T-helper 1 cell (primary cell): Measurements from ENCODE around the gene RORC.

Experiments
- DNase-seq, 5 donors: peaks; one replicate each; pipeline ENCODE4 v3.0.0-alpha.2; 2012 to 2020

RORC gene

GRCh38 chr1:151847867-151848596 lies 16.4 kb upstream of the RORC start:
- DNase-seq: no peak

- no peak for DNase-seq
Observed at GRCh38 chr1:151846686-151847237, 15.2 kb upstream of the RORC start.

- DNase-seq: no peak
Observed at GRCh38 chr1:151846062-151846568, 14.5 kb upstream of the RORC start.

- no peak for DNase-seq
Observed at GRCh38 chr1:151843398-151843797, 11.8 kb upstream of the RORC start.

- DNase-seq: no peak
Observed at GRCh38 chr1:151841141-151841540, 9.5 kb upstream of the RORC start.

GRCh38 chr1:151840421-151840820 lies 8.8 kb upstream of the RORC start:
- DNase-seq: no peak

GRCh38 chr1:151839457-151840403 lies 8.1 kb upstream of the RORC start, which contains the start of gene C2CD4D:
TSS of gene C2CD4D (minus strand) at chr1:151839820. CDS start at chr1:151838989, 831 bp downstream.
- peak; percentile 57 to 84 (median 63) for DNase-seq

GRCh38 chr1:151839082-151839412 lies 7.4 kb upstream of the RORC start:
- DNase-seq: no peak

- DNase-seq: peak in 3 of 5 donors; percentile 27 to 49 (median 37)
Observed at GRCh38 chr1:151838222-151839081, 6.8 kb upstream of the RORC start.

GRCh38 chr1:151837884-151838221 lies 6.3 kb upstream of the RORC start:
- DNase-seq: no peak

- DNase-seq: peak in 1 of 5 donors; percentile 35
Observed at GRCh38 chr1:151837197-151837596, 5.6 kb upstream of the RORC start.

- DNase-seq: no peak
Observed at GRCh38 chr1:151835596-151835995, 4.0 kb upstream of the RORC start.

- DNase-seq: no peak
Observed at GRCh38 chr1:151834239-151834638, 2.6 kb upstream of the RORC start.

- no peak for DNase-seq
Observed at GRCh38 chr1:151833172-151833900, 1.7 kb upstream of the RORC start.

GRCh38 chr1:151832318-151832980 lies 847 bp upstream of the RORC start:
- DNase-seq: no peak

- DNase-seq: no peak
Observed at GRCh38 chr1:151831256-151831591, 378 bp downstream of the RORC start.

- DNase-seq: no peak
Observed at GRCh38 chr1:151830055-151830454, 1.5 kb downstream of the RORC start.

GRCh38 chr1:151829352-151830046 lies 2.1 kb downstream of the RORC start:
- DNase-seq: peak in 1 of 5 donors; percentile 81

- DNase-seq: no peak
Observed at GRCh38 chr1:151828921-151829320, 2.7 kb downstream of the RORC start.

GRCh38 chr1:151827853-151828252 lies 3.7 kb downstream of the RORC start:
- no peak for DNase-seq
